Rectal smooth muscle tissue (tissue), 1 donor: ENCODE data around the gene GSK3B.

Source experiments
- H3K27ac ChIP-seq: one replicate; pipeline ENCODE4 v1.7.0; 2013; ENCODE audit warnings: low read depth, low read length, inconsistent platforms
- H3K27me3 ChIP-seq: one replicate; pipeline ENCODE4 v1.7.0; 2013; ENCODE audit warnings: low read length; ENCODE audit not compliant: control insufficient read depth, insufficient read depth
- H3K36me3 ChIP-seq: one replicate; pipeline ENCODE4 v1.7.0; 2013; ENCODE audit warnings: low read length; ENCODE audit not compliant: control insufficient read depth, insufficient read depth
- H3K4me1 ChIP-seq: one replicate; pipeline ENCODE4 v1.7.0; 2013; ENCODE audit warnings: low read length; ENCODE audit not compliant: control insufficient read depth, insufficient read depth
- H3K4me3 ChIP-seq: one replicate; pipeline ENCODE4 v1.7.0; 2013; ENCODE audit warnings: low read length
- H3K9ac ChIP-seq: one replicate; pipeline ENCODE4 v1.7.0; 2013; ENCODE audit warnings: low read length

The GSK3B gene

DNA sequence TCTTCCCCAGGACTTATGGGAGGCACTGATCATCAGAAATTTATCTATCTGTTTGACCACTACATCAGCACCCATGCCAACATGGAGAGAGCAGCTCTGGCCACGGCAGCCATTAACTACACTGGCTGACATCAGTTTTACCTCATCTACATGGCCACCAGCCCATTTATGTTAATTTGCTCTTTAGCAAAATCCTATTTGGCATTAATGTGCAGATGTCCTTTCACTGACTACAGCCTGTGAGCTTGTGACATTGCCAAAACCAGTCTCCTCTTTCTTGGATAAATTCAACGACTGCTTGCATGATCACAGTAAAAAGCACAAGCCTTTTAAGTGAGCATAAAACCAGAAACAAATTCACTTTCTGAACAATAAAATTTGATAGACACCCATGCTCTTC, 264.8 kb downstream of the GSK3B start:
- no peak overlapping the region for H3K4me3 ChIP-seq
- no peak overlapping the region for H3K9ac ChIP-seq
- H3K27me3 ChIP-seq: no peaks in the 10 kb centered on the region
- H3K36me3 ChIP-seq: no peaks in the 10 kb centered on the region
- no peaks in the 10 kb centered on the region for H3K4me1 ChIP-seq
- H3K27ac ChIP-seq: no peak overlapping the region

- Histone ChIP-seq H3K27ac (no peak overlapping the region), H3K9ac (no peak overlapping the region), H3K4me1 (no peaks in the 10 kb centered on the region), H3K36me3 (no peaks in the 10 kb centered on the region), H3K4me3 (no peak overlapping the region), H3K27me3 (no peaks in the 10 kb centered on the region)
Observed at GRCh38 chr3:119826711-119827608, 267.3 kb downstream of the GSK3B start.

DNA sequence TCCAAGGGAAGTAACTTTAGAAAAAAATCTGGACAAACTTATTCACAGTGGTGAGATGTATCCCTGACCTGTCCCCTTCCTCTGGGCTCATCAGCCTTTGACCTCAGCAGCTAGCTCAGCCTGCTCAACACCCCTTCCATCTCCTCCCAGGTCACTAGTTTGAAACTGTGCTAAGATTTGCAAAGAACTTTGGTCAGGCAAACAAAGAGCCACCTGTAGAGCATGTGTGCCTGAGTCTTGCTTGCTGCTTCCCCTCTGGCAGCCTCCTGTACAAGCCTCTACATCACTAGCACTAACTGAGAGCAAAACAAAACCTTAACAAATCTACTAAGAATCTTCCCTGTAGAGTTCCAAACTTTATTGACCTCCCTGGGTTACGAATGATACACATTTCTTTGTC, 268.4 kb downstream of the GSK3B start:
- Histone ChIP-seq H3K9ac (no peak overlapping the region), H3K27me3 (no peaks in the 10 kb centered on the region), H3K4me1 (no peaks in the 10 kb centered on the region), H3K27ac (no peak overlapping the region), H3K4me3 (no peak overlapping the region), H3K36me3 (no peaks in the 10 kb centered on the region)

DNA sequence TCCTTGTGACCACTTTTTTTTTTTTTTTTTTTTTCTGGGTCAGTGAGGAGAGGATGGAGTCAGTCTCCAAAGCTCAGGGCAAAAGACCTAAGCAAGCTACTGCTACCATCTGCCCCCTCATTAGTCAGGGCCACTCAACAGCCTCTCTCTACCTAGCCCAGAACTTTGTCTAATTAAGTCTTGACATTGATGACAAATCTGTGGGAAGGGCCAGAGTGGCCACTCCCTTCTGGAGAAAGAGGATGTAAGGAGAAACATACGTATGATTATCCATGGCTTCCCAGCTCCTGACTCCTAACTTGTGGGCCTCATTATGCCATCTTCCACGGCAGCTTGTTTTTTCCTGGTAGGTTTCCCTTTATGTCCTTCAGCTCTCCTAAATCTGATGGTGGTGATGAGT, 274.4 kb downstream of the GSK3B start:
- H3K4me1 ChIP-seq: no peaks in the 10 kb centered on the region

DNA sequence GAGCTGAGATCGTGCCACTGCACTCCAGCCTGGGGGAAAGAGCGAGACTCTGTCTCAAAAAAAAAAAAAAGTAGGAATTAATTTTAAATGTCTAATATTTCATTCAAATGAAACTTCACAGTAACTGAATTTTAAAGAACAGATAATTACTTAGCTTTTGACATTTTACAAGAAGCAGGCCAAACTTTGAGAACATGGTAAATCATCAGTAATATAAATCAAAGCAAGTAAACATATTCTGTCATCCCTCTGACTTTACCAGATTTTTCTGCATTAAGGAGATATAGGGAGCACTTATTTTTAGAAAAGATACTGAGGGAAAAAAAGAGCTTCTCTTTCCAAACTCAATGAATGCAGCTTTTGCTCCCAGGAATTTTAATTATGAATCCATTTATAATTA, 275.3 kb downstream of the GSK3B start:
- no peaks in the 10 kb centered on the region for H3K4me1 ChIP-seq
- H3K36me3 ChIP-seq: no peaks in the 10 kb centered on the region
- no peak overlapping the region for H3K4me3 ChIP-seq
- H3K27ac ChIP-seq: no peak overlapping the region
- no peak overlapping the region for H3K9ac ChIP-seq
- H3K27me3 ChIP-seq: no peaks in the 10 kb centered on the region

More for the DNA sequence above, 274.4 kb downstream of the GSK3B start:
- Histone ChIP-seq H3K27ac (no peak overlapping the region), H3K9ac (no peak overlapping the region), H3K36me3 (no peaks in the 10 kb centered on the region), H3K4me3 (no peak overlapping the region), H3K27me3 (no peaks in the 10 kb centered on the region)

GRCh38 chr3:119817583-119818363, 276.5 kb downstream of the GSK3B start:
- Histone ChIP-seq H3K36me3 (no peaks in the 10 kb centered on the region), H3K9ac (no peak overlapping the region), H3K27me3 (no peaks in the 10 kb centered on the region), H3K4me3 (no peak overlapping the region), H3K4me1 (no peaks in the 10 kb centered on the region), H3K27ac (no peak overlapping the region)

DNA sequence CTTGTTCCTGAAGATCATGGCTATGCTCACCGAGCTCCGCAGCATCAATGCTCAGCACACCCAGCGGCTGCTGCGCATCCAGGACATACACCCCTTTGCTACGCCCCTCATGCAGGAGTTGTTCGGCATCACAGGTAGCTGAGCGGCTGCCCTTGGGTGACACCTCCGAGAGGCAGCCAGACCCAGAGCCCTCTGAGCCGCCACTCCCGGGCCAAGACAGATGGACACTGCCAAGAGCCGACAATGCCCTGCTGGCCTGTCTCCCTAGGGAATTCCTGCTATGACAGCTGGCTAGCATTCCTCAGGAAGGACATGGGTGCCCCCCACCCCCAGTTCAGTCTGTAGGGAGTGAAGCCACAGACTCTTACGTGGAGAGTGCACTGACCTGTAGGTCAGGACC, 277.2 kb downstream of the GSK3B start:
- Histone ChIP-seq H3K4me1 (no peaks in the 10 kb centered on the region), H3K27ac (no peak overlapping the region), H3K9ac (no peak overlapping the region), H3K27me3 (no peaks in the 10 kb centered on the region), H3K4me3 (no peak overlapping the region), H3K36me3 (no peaks in the 10 kb centered on the region)

DNA sequence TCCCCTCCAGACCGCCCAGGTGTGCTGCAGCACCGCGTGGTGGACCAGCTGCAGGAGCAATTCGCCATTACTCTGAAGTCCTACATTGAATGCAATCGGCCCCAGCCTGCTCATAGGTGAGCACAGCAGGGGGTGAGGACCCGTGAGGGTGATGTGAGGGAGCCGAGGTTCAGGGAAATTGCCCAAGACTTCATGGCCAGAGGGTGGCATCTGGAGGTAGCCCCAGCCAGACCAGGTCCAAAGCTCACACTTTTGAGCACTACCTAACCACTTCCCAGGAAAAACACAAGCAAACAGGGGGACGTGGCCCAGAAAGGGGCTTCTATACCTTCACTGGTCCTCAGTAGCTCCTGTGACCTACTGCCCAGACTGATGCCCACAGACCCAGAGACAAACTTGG, 278.5 kb downstream of the GSK3B start:
- H3K27me3 ChIP-seq: no peaks in the 10 kb centered on the region
- no peak overlapping the region for H3K9ac ChIP-seq
- no peak overlapping the region for H3K27ac ChIP-seq
- H3K4me1 ChIP-seq: no peaks in the 10 kb centered on the region
- no peaks in the 10 kb centered on the region for H3K36me3 ChIP-seq
- no peak overlapping the region for H3K4me3 ChIP-seq

- Histone ChIP-seq H3K27ac (no peak overlapping the region), H3K4me3 (no peak overlapping the region), H3K27me3 (no peaks in the 10 kb centered on the region), H3K36me3 (no peaks in the 10 kb centered on the region), H3K9ac (no peak overlapping the region), H3K4me1 (no peaks in the 10 kb centered on the region)
Observed at GRCh38 chr3:119812491-119813058, 281.7 kb downstream of the GSK3B start.

DNA sequence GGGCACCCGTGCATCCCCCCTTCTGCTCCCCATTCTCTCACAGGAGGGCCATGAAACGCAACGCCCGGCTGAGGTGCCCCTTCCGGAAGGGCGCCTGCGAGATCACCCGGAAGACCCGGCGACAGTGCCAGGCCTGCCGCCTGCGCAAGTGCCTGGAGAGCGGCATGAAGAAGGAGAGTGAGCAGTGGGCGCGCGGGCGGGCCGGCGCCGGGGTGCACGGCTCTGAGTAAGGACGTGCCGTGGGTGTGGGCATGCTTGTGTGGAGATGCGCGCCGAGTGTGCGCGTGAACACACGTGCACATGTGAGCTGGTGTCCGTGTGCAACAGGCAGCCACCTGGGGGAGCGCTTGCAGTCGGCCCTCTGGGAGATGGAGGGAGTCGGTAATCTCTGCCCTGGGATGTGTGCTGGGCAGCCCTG, 284.2 kb downstream of the GSK3B start:
- H3K27ac ChIP-seq: no peak overlapping the region

DNA sequence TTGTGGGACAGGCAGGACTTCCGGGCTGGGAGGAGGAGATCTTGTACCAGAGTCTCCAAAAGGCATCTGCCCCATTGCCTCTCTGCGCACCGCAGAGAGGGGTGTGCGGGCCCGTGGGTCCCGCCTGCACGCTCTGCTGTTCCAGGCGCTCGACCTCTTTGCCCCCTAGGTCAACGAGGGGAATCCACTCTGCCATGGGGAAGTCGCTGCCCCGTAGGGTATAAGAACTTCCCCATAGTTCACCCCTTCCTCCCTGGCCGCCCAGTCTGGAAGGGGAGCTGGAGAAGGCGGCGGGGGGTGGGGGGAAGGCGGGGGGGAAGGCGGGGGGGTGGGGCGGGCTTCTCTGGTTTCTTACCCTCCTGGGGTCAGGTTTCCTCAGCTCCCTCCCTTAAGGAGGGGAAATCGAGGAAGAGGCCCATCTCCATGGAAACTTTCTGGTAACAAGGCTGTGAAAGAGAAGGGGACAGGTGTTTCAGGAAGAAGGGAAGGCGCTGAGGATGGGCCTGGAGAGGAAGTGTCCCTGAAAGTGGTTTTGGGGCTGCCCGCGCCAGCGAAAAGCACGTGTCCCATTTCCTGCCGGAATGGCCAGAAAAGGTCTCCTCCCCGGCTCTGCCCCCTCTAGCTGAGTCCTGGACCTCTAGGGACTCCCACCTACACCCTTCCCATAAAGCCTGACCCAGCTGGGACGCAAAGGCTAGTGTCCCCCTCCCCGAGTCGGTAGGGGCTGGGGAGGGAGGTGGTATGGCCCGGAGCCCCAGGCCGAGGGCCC, 284.8 kb downstream of the GSK3B start:
- Histone ChIP-seq H3K4me1 (no peaks in the 10 kb centered on the region), H3K27me3 (no peaks in the 10 kb centered on the region), H3K9ac (peak overlapping the region; percentile 19), H3K4me3 (peak overlapping the region; percentile 53), H3K27ac (no peak overlapping the region), H3K36me3 (no peaks in the 10 kb centered on the region)

More for the DNA sequence above, 284.2 kb downstream of the GSK3B start:
- no peaks in the 10 kb centered on the region for H3K36me3 ChIP-seq
- H3K4me1 ChIP-seq: no peaks in the 10 kb centered on the region
- no peaks in the 10 kb centered on the region for H3K27me3 ChIP-seq
- H3K9ac ChIP-seq: peak overlapping the region; percentile 19
- H3K4me3 ChIP-seq: peak overlapping the region; percentile 53

DNA sequence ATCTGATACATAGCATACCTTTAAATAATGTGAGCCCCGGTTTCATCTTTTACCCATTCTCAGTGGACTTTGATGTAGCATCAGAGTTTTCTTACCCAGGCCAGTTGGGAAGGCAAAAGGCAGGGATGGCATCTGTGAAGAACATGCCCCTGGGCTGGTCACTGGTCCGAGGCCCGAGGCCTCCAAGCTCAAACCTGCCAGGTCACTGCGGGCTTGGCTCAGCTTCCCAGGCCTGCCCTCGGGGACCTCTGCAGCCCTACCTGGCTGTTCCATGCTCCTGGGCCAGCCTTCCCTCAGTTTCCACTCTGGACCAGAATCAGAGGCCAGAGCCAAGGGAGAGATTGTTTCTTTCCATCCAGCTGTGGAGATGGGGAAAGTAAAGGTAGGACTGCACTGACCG, 285.4 kb downstream of the GSK3B start:
- no peaks in the 10 kb centered on the region for H3K27me3 ChIP-seq
- no peaks in the 10 kb centered on the region for H3K36me3 ChIP-seq
- no peak overlapping the region for H3K4me3 ChIP-seq
- H3K9ac ChIP-seq: no peak overlapping the region
- no peaks in the 10 kb centered on the region for H3K4me1 ChIP-seq
- no peak overlapping the region for H3K27ac ChIP-seq
